NCI-H2107 (cell line): ENCODE results near the gene CBY1.
A peak's percentile ranks its signal among the peaks of the same experiment; 100 is the strongest.
"Not testable (repeated sequence)": the region's sequence is repeated elsewhere in the genome, so short reads cannot be mapped to it uniquely, and the experiment has no call there.

Experiments
- DNase-seq: peaks from one replicate; lab custom pipeline; 2025; lab: John Stamatoyannopoulos, UW

The CBY1 gene

GRCh38 chr22:38656256-38657044 lies at the start of gene CBY1, which contains the start of gene FAM227A:
CBY1 (plus strand) TSS chr22:38656638; CDS start chr22:38668055, 11,417 bp downstream.
FAM227A (minus strand) TSS chr22:38656392; CDS start chr22:38650168, 6,224 bp downstream.
- DNase-seq, result peak; percentile 59

- no peak for DNase-seq
Measured at GRCh38 chr22:38607680-38608079, 48.8 kb upstream of the CBY1 start.

- DNase-seq, result no peak
Measured at GRCh38 chr22:38608992-38609750, 47.3 kb upstream of the CBY1 start.

- no peak for DNase-seq
Measured at GRCh38 chr22:38610234-38610633, 46.2 kb upstream of the CBY1 start.

GRCh38 chr22:38611559-38611958 lies 44.9 kb upstream of the CBY1 start:
- DNase-seq, result no peak

- no peak for DNase-seq
Measured at GRCh38 chr22:38612217-38613006, 44.0 kb upstream of the CBY1 start.

- DNase-seq, result no peak
Measured at GRCh38 chr22:38613588-38613987, 42.9 kb upstream of the CBY1 start.

GRCh38 chr22:38614332-38615063 lies 41.9 kb upstream of the CBY1 start:
- no peak for DNase-seq

- not testable (repeated sequence) for DNase-seq
Measured at GRCh38 chr22:38615064-38615405, 41.4 kb upstream of the CBY1 start.

GRCh38 chr22:38618258-38618657 lies 38.2 kb upstream of the CBY1 start:
- DNase-seq, result no peak

- no peak for DNase-seq
Measured at GRCh38 chr22:38618682-38619081, 37.8 kb upstream of the CBY1 start.

GRCh38 chr22:38623351-38623750 lies 33.1 kb upstream of the CBY1 start:
- DNase-seq, result no peak

- DNase-seq, result no peak
Measured at GRCh38 chr22:38628444-38628843, 28.0 kb upstream of the CBY1 start.

- DNase-seq, result no peak
Measured at GRCh38 chr22:38629108-38629507, 27.3 kb upstream of the CBY1 start.

GRCh38 chr22:38631724-38632123 lies 24.7 kb upstream of the CBY1 start:
- no peak for DNase-seq

GRCh38 chr22:38632528-38632927 lies 23.9 kb upstream of the CBY1 start:
- no peak for DNase-seq

- no peak for DNase-seq
Measured at GRCh38 chr22:38638216-38638615, 18.2 kb upstream of the CBY1 start.

GRCh38 chr22:38638728-38639127 lies 17.7 kb upstream of the CBY1 start:
- DNase-seq, result no peak

GRCh38 chr22:38641476-38642040 lies 14.9 kb upstream of the CBY1 start:
- DNase-seq, result no peak

- DNase-seq, result not testable (repeated sequence)
Measured at GRCh38 chr22:38644245-38644644, 12.2 kb upstream of the CBY1 start.

- DNase-seq, result no peak
Measured at GRCh38 chr22:38645430-38645829, 11.0 kb upstream of the CBY1 start.
